Type B pancreatic cell (in vitro differentiated cells): ENCODE data around the gene TRIML2. TPM values are rescaled to one million over a fixed set of nuclear protein-coding genes. Genes with fewer than 3 reads are reported as not detected.

Experiments
- DNase-seq: peaks from one replicate; pipeline ENCODE4 v3.0.0; 2021; ENCODE audit warnings: mixed read lengths; ENCODE audit not compliant: unreplicated experiment; ENCODE audit errors: extremely low spot score
- H3K27ac Mint-ChIP-seq: 2 replicates; pipeline ENCODE4 v1.8.0; 2021; ENCODE audit warnings: mild to moderate bottlenecking, mixed read lengths
- H3K27me3 Mint-ChIP-seq: 2 replicates; pipeline ENCODE4 v1.8.0; 2021; ENCODE audit warnings: mixed read lengths
- H3K36me3 Mint-ChIP-seq: 2 replicates; pipeline ENCODE4 v1.8.0; 2021; ENCODE audit warnings: mixed read lengths
- H3K4me1 Mint-ChIP-seq: one replicate; pipeline ENCODE4 v1.8.0; 2021; ENCODE audit warnings: mixed read lengths; ENCODE audit not compliant: unreplicated experiment
- H3K4me3 Mint-ChIP-seq: 2 replicates; pipeline ENCODE4 v1.8.0; 2021; ENCODE audit warnings: mild to moderate bottlenecking, mixed read lengths
- H3K9me3 Mint-ChIP-seq: 2 replicates; pipeline ENCODE4 v1.8.0; 2021; ENCODE audit warnings: mixed read lengths
- CTCF ChIP-seq: fragments of 200-600 bp; sonication (generic); conservative IDR thresholded peaks from 2 replicates; pipeline ENCODE4 v1.5.0; 2021; ENCODE audit warnings: antibody characterized with exemption, mild to moderate bottlenecking
- total RNA-seq: library from RNA; stranded (reverse); gene quantifications from 2 replicates; pipeline ENCODE4 v1.2.1, GENCODE V29; 2021; ENCODE audit warnings: low replicate concordance

Gene TRIML2
- total RNA-seq, 1 donor from 2014 or later: 0.24 TPM

GRCh38 chr4:188041721-188042120, 67.7 kb downstream of the TRIML2 start:
- Mint-ChIP-seq H3K4me1 (peaks cover 3% of the 10 kb centered on the region), H3K27me3 (no peaks in the 10 kb centered on the region), H3K9me3 (no peaks in the 10 kb centered on the region), H3K4me3 (no peak overlapping the region), H3K36me3 (no peaks in the 10 kb centered on the region), H3K27ac (no peak overlapping the region)
- no peak for DNase-seq
- TF ChIP-seq CTCF: no peak

Other genes with a start within 250 kb of the TRIML2 start
- gene ZFP42, start 113.8 kb downstream of the TRIML2 start, total RNA-seq: 12.0 and 33.4 TPM in 2 replicates
- gene TRIML1, start 29.8 kb upstream of the TRIML2 start, total RNA-seq: 0.82 and 2.0 TPM in 2 replicates